Tibial artery (tissue), 4 donors: Measurements from ENCODE around the gene STARD13.

Source experiments
- DNase-seq, 2 donors: peaks; one replicate each; pipeline ENCODE4 v3.0.0-alpha.2; 2019
- H3K27ac ChIP-seq, 2 donors: fragments of 200-600 bp; sonication (generic) in 1 of 2; 1 replicate in 1 of 2; 2 replicates in 1 of 2; pipeline ENCODE4 v1.5.1; 2018 to 2019; ENCODE audit warnings: mild to moderate bottlenecking in 1 of 2
- H3K27me3 ChIP-seq, 2 donors: fragments of 200-600 bp; sonication (generic) in 1 of 2; one replicate each; pipeline versions ENCODE4 v1.5.1 to v1.6.0; 2016 to 2019
- H3K36me3 ChIP-seq, 3 donors: fragments of 200-600 bp; sonication (generic) in 2 of 3; one replicate each; pipeline ENCODE4 v1.5.1; 2016 to 2019; ENCODE audit warnings: mild to moderate bottlenecking in 2 of 3
- H3K4me1 ChIP-seq, 4 donors: fragments of 200-600 bp; sonication (generic) in 2 of 4; 1 replicate in 3 of 4; 2 replicates in 1 of 4; pipeline ENCODE4 v1.5.1; 2016 to 2019
- H3K4me3 ChIP-seq, 2 donors: fragments of 200-600 bp; sonication (generic) in 1 of 2; 1 replicate in 1 of 2; 2 replicates in 1 of 2; pipeline ENCODE4 v1.5.1; 2018 to 2019; ENCODE audit warnings: mild to moderate bottlenecking in 2 of 2
- H3K9me3 ChIP-seq, 3 donors: fragments of 200-600 bp; sonication (generic) in 1 of 3; one replicate each; pipeline ENCODE4 v1.5.1; 2016 to 2019
- intact Hi-C: fragments of 100-400 bp; cut with DNase I; formaldehyde crosslinking; loops from one replicate; pipeline ENCODE4 v1.15.0; 2023; ENCODE audit warnings: low total_unique reads
- TF ChIP-seq, protein P1 (sequence below), 2 experiments: fragments of 200-600 bp in 1 of 2; fragments of 450-650 bp in 1 of 2; IDR thresholded peaks; one replicate each; pipeline ENCODE4 v1.5.1; 2017 to 2019; ENCODE audit warnings: antibody characterized with exemption in 2 of 2, mild to moderate bottlenecking in 1 of 2, moderate library complexity in 1 of 2

Gene STARD13

DNA sequence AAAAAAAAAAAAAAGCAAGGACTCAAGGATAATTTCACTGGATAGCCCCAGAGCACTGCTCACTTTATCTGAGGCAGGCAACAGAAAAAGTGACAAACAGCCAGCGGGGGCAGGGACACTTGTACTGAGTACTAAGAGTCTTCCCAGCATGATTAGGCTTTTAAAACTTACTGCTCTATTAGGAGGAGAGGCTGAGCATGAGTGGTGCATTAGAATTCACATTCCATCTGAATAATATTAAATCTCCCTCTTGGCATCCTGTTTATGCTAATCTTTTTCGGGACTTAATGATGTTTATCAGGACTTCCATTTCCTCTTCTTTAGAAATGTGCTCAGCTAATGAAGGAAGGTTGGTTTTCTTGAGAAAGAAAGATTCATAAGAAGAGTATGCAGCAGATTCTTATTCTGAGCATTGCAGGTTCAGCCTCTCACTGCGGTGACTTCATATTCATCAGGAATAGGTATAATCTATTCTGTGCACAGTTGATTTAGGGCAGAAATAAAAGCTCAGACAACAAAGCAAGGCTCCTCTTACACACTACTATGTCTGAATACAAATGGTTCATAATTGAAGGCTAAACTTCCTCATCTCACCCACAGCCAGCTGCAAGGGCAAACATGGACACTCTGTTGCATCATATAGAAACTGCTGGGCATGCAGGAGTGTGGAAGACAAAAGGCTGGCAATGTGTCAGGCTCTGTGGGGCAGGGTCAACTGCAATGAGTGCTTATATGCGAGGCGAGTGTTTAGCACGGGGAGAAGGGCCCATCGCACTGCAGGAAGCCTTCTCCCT lies 162.3 kb downstream of the STARD13 start:
- no peak overlapping the region for H3K27ac ChIP-seq
- no peaks in the 10 kb centered on the region for H3K9me3 ChIP-seq
- H3K4me1 ChIP-seq, result peaks cover 0 to 47% (median 13%) of the 10 kb centered on the region in 4 donors
- DNase-seq, result peak; percentile 71 to 75
- H3K36me3 ChIP-seq, result peaks cover 24 to 40% (median 28%) of the 10 kb centered on the region in 3 donors
- H3K27me3 ChIP-seq, result no peaks in the 10 kb centered on the region
- TF ChIP-seq, protein P1, sequence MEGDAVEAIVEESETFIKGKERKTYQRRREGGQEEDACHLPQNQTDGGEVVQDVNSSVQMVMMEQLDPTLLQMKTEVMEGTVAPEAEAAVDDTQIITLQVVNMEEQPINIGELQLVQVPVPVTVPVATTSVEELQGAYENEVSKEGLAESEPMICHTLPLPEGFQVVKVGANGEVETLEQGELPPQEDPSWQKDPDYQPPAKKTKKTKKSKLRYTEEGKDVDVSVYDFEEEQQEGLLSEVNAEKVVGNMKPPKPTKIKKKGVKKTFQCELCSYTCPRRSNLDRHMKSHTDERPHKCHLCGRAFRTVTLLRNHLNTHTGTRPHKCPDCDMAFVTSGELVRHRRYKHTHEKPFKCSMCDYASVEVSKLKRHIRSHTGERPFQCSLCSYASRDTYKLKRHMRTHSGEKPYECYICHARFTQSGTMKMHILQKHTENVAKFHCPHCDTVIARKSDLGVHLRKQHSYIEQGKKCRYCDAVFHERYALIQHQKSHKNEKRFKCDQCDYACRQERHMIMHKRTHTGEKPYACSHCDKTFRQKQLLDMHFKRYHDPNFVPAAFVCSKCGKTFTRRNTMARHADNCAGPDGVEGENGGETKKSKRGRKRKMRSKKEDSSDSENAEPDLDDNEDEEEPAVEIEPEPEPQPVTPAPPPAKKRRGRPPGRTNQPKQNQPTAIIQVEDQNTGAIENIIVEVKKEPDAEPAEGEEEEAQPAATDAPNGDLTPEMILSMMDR (IDR thresholded peaks at IDR 0.05), result no peak
- no peak overlapping the region for H3K4me3 ChIP-seq
- intact Hi-C loops, result no loop called here

DNA sequence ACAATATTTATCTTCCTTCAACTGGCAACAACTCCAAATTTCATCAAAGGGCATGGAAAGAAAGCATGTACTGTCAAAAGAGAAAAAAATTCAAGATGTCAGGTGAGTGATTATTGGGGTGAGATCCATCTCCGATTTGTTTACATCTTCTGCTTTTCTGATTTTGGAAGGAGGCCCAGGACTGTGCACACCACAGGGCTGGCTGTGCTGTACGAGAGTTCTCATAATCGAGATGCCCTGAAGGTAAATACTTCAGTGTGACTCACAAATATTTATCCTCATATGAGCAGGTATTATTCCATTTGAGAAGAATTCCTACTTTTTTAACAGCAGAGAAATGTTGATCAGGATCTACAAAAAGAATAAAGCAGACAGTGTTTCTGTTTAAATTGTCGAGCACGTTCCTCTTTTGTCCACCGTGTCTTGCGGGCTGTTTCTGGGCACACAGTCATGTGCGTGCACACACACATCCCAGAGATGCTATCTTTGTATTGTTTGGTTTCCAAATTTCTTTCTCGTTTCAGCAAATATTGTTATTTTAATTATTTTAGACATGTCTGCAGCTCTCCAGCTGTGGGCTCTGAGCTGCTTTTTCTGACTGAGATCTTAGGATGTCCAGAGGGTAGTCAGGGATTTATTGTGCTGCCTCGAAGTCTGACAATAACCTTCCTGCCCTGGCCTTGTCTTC lies 165.6 kb downstream of the STARD13 start:
- H3K4me1 ChIP-seq, result peaks cover 0 to 15% (median 0%) of the 10 kb centered on the region in 4 donors
- no peaks in the 10 kb centered on the region for H3K9me3 ChIP-seq
- H3K27ac ChIP-seq, result no peak overlapping the region
- H3K27me3 ChIP-seq, result no peaks in the 10 kb centered on the region
- intact Hi-C loops, result no loop called here
- DNase-seq, result no peak
- peaks cover 50 to 64% (median 56%) of the 10 kb centered on the region in 3 donors for H3K36me3 ChIP-seq
- no peak overlapping the region for H3K4me3 ChIP-seq
- TF ChIP-seq, protein P1 (IDR thresholded peaks at IDR 0.05), result no peak

DNA sequence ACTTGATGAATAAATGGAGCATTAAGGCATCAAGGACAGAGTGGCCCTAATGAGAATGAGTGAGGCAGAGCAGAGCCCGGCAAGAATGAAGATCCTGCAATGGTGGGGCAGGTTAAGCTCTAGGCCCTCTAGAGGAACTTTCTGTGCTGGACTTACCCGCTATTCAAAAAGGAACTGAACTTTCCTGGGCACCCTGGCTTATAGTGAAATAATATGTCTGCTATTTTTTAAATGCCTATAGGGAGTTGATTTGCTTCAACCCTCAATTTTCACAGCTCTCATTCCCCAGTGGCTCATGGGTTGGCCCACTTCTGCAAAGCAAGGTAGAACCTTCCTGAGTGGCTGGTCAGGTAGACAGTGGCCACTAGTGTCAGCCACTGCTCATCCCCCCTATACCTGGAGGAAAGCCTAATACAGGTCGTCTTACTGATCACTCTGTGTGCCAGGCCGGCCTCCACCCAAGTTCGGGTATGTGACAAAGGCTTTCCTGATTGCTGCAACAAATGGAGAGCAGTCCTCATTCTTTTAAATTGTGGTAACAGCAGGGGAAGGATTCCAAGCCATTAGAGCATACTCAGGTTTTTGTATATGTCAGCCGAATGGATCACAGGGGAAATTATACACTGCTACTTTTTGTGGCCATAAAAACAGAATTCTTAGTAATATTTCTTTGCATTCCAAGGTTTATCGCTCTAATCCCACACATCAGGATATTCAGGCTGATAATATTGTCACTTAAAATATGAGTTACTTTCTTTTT lies 166.4 kb downstream of the STARD13 start:
- Histone ChIP-seq H3K27me3 (no peaks in the 10 kb centered on the region), H3K4me3 (no peak overlapping the region), H3K9me3 (no peaks in the 10 kb centered on the region), H3K4me1 (peaks cover 0 to 12% (median 0%) of the 10 kb centered on the region in 4 donors), H3K27ac (no peak overlapping the region), H3K36me3 (peaks cover 52 to 69% (median 62%) of the 10 kb centered on the region in 3 donors)
- intact Hi-C loops, result no loop called here
- TF ChIP-seq, protein P1 (IDR thresholded peaks at IDR 0.05), result no peak
- DNase-seq, result no peak

DNA sequence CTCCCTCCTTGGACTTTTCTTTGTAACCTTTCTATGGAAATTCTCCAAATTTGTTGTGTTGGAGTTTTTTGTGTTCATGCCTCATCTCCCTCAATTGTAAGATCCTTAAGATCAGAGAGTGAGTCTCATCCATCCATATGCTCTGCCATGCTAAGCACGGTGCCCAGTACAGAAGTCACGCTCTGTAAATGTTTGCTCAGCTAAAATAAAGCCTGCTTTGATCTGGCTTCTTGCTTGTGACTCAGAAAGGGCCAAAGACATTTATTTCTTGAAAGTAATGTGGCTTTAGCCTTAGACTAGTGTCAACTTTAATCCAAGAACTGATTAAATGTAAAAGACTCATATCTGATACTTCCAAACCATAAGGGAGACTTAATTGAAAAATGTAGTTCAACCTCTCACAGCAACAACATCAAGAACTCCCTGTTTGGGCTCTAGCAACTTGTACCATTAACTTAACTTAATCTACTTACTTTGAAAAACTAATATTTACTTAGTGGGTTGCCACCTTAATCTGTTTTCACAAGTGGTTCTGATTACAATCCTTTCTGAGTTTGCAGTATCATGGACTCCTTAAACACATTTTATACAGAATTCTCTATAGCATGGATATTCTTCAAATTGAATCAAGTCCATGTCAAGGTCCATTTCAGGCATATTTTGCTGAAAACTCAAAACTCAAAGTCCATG lies 169.1 kb downstream of the STARD13 start:
- Histone ChIP-seq H3K4me1 (peaks cover 0 to 23% (median 8%) of the 10 kb centered on the region in 4 donors), H3K4me3 (no peak overlapping the region), H3K36me3 (peaks cover 55 to 59% (median 58%) of the 10 kb centered on the region in 3 donors), H3K27me3 (no peaks in the 10 kb centered on the region), H3K27ac (no peak overlapping the region), H3K9me3 (no peaks in the 10 kb centered on the region)
- DNase-seq, result no peak
- TF ChIP-seq, protein P1 (IDR thresholded peaks at IDR 0.05), result no peak
- intact Hi-C loops, result no loop called here

DNA sequence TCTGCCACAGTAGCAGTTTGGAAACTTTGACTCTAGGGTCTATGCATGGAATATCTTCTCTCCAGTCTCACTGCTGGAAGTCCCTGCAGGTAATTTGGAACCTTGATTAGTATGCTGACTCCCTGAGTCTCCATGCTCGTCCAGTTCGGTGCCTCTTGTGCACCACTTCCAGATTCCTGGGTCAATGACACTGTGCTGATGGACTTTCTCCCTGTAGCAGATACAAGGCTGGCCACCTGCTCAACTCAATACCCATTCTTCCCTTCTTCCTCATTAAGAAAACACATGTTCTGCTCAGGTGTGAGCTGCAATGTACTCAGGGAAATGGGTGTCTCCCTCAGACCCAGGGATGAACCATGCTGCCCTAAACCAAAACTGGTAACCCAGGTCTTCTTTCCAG lies 170.3 kb downstream of the STARD13 start:
- intact Hi-C loops, result no loop called here
- Histone ChIP-seq H3K4me1 (peaks cover 0 to 34% (median 20%) of the 10 kb centered on the region in 4 donors), H3K36me3 (peaks cover 57 to 59% (median 58%) of the 10 kb centered on the region in 3 donors), H3K4me3 (no peak overlapping the region), H3K27ac (no peak overlapping the region), H3K27me3 (no peaks in the 10 kb centered on the region), H3K9me3 (no peaks in the 10 kb centered on the region)
- TF ChIP-seq, protein P1 (IDR thresholded peaks at IDR 0.05), result no peak
- no peak for DNase-seq
